ENCODE results near the gene FAM171A1. TPM values are rescaled to one million over a fixed set of nuclear protein-coding genes. Genes with fewer than 3 reads are reported as not detected.

The FAM171A1 gene
- total and polyA plus RNA-seq, 2 of the 13 experiments (the other 11 are each of a cell fraction or from before 2014, with no cell fraction given) = 21.5 to 34.7 TPM

- no peak for TF ChIP-seq ZFP36 (IDR thresholded peaks at IDR 0.05; ENCODE audit: borderline replicate concordance, low read depth, low read length, partially characterized antibody)
- TF ChIP-seq TEF (CRISPR knock-in tag; IDR thresholded peaks at IDR 0.05) = no peak
- TF ChIP-seq ZNF484 (CRISPR knock-in tag; IDR thresholded peaks at IDR 0.05; ENCODE audit: borderline replicate concordance, low read depth) = no peak
- TF ChIP-seq RFX3 (CRISPR knock-in tag; IDR thresholded peaks at IDR 0.05) = no peak
- no peak for TF ChIP-seq ZNF687 (CRISPR knock-in tag; IDR thresholded peaks at IDR 0.05)
- no peak for TF ChIP-seq ARID2 (CRISPR knock-in tag; IDR thresholded peaks at IDR 0.05; ENCODE audit: borderline replicate concordance)
- TF ChIP-seq FOXO1 (CRISPR knock-in tag; IDR thresholded peaks at IDR 0.05) = no peak
Measured at GRCh38 chr10:15296701-15297100, 74.4 kb downstream of the FAM171A1 start (continued).

- Histone ChIP-seq H2AFZ (ENCODE audit: low read length) (no peak overlapping the region), H3K9me3 (ENCODE audit: low read length) (no peaks in the 10 kb centered on the region), H3K9ac (ENCODE audit: insufficient read depth, low read depth, low read length) (no peak overlapping the region), H3K4me3 (replicated peaks in 1 of 3; ENCODE audit: insufficient read depth in 1 of 3, low read depth in 2 of 3, low read length in 3 of 3) (no peak overlapping the region), H3K27me3 (ENCODE audit: control insufficient read depth in 1 of 2, insufficient read depth in 2 of 2, low read length in 2 of 2) (no peaks in the 10 kb centered on the region), H3K27ac (ENCODE audit: extremely low read length, insufficient read depth, low read length) (no peak overlapping the region), H3K4me2 (ENCODE audit: low read depth, low read length) (no peak overlapping the region), H3K36me3 (replicated peaks in 1 of 2; ENCODE audit: control insufficient read depth in 1 of 2, insufficient read depth in 2 of 2, low read length in 2 of 2) (no peaks in the 10 kb centered on the region), H4K20me1 (ENCODE audit: insufficient read depth, low read length) (peaks cover 5% of the 10 kb centered on the region; the same call in 1 of the 2 replicates), H3K4me1 (ENCODE audit: insufficient read depth, low read length) (peaks cover 6% of the 10 kb centered on the region), H3K79me2 (ENCODE audit: insufficient read depth, low read length) (peaks cover 17% of the 10 kb centered on the region)
- no peak for ATAC-seq
- DNase-seq (ENCODE audit: low spot score) = no peak
- no TSS peak for BruUV-seq (replicated peaks)
- in situ Hi-C loops (cut with HindIII; ENCODE audit: extremely low pct_ligation_motif_present, low pct_unique_long_range_greater_than_20kb) (no loop called here), intact Hi-C loops (cut with micrococcal nuclease; ENCODE audit: unreplicated experiment) (no loop called here)
- CTCF ChIA-PET (ENCODE audit: low intra/inter-chr PET ratio, low total read pairs) = no interaction called here
- FAIRE-seq = no peak
- POLR2A ChIA-PET = no interaction called here
- 95% methylated on average over 5 of the region's 5 CpGs for WGBS (ENCODE audit: low lambda C conversion rate)
Measured at GRCh38 chr10:15295537-15296325, 75.4 kb downstream of the FAM171A1 start.
